HCT116 (cell line): ENCODE results near the gene MORN1. TPM values are rescaled to one million over a fixed set of nuclear protein-coding genes. Genes with fewer than 3 reads are reported as not detected.

ENCODE experiments used
- ATAC-seq: fragments of 200-7000 bp; cut with Tn5 transposase; 2 replicates; pipeline ENCODE4 v1.9.1; 2020; ENCODE audit warnings: mild to moderate bottlenecking, moderate library complexity
- BruUV-seq: library from RNA; stranded (reverse); fragments of 400-500 nt; replicated peaks from 2 replicates; lab custom pipeline; 2021; lab: Mats Ljungman, UMichigan
- CTCF ChIA-PET: fragments of 300-600 bp; sonication (Branson Sonifier 250); formaldehyde crosslinking; loops from one replicate; lab custom pipeline; 2021; ENCODE audit warnings: antibody characterized with exemption; lab: Charles Lee
- POLR2A ChIA-PET: fragments of 300-600, 350-600 bp; sonication (Branson Sonifier 250); formaldehyde crosslinking; loops from one replicate; lab custom pipeline; 2021; ENCODE audit warnings: antibody characterized with exemption; lab: Charles Lee
- RAD21 ChIA-PET, 2 experiments: fragments of 300-600 bp; sonication (Branson Sonifier 250); formaldehyde crosslinking; loops; one replicate each; lab custom pipeline; 2023; ENCODE audit warnings: low total read pairs in 2 of 2; ENCODE audit not compliant: uncharacterized antibody in 2 of 2, unreplicated experiment in 2 of 2, low non-redundant PET in 1 of 2; lab: Charles Lee
- DNase-seq: peaks from one replicate; pipeline ENCODE4 v3.0.0-alpha.2; 2010; ENCODE audit warnings: low read depth, low spot score
- H2AFZ ChIP-seq: fragments of 200-600 bp; shearing (Covaris generic), sonication (generic); 2 replicates; pipeline ENCODE4 v1.6.1; 2017; ENCODE audit warnings: low read depth, mixed run types, mixed read lengths, antibody characterized with exemption, low read length; ENCODE audit not compliant: poor library complexity, severe bottlenecking
- H3K27ac ChIP-seq: 2 replicates; pipeline ENCODE4 v1.5.1; 2012; ENCODE audit warnings: low read depth, low read length
- H3K27me3 ChIP-seq: fragments of 200-600 bp; sonication (generic); 2 replicates; pipeline ENCODE4 v1.6.1; 2016; ENCODE audit warnings: mixed run types, low read length, mixed read lengths; ENCODE audit not compliant: insufficient read depth
- H3K36me3 ChIP-seq, 2 experiments: fragments of 200-500 bp in 1 of 2; fragments of 200-600 bp in 1 of 2; sonication (Bioruptor generic) in 1 of 2; sonication (generic) in 1 of 2; 2 replicates each; pipeline versions ENCODE4 v1.5.1 to v1.6.1; 2014 to 2016; ENCODE audit warnings: low read length in 2 of 2, inconsistent platforms in 1 of 2, mixed read lengths in 1 of 2, mixed run types in 1 of 2; ENCODE audit not compliant: insufficient read depth in 2 of 2, control insufficient read depth in 1 of 2
- H3K4me1 ChIP-seq, 2 experiments: fragments of 200-600 bp in 1 of 2; sonication (generic) in 1 of 2; 2 replicates each; pipeline versions ENCODE4 v1.5.1 to v1.6.1; 2012 to 2017; ENCODE audit warnings: low read length in 2 of 2, inconsistent platforms in 1 of 2, mild to moderate bottlenecking in 1 of 2, mixed read lengths in 1 of 2, mixed run types in 1 of 2, moderate library complexity in 1 of 2; ENCODE audit not compliant: insufficient read depth in 2 of 2, control insufficient read depth in 1 of 2
- H3K4me2 ChIP-seq: fragments of 200-600 bp; sonication (generic); 2 replicates; pipeline ENCODE4 v1.6.1; 2017; ENCODE audit warnings: mixed run types, low read length, mixed read lengths
- H3K4me3 ChIP-seq, 2 experiments: fragments of 200-600 bp in 1 of 2; sonication (generic) in 1 of 2; replicated peaks in 1 of 2; 2 replicates each; pipeline ENCODE4 v1.5.1; 2011 to 2016; ENCODE audit warnings: low read length in 2 of 2, control low read depth in 1 of 2, low read depth in 1 of 2, mild to moderate bottlenecking in 1 of 2, mixed read lengths in 1 of 2, mixed run types in 1 of 2
- H3K79me2 ChIP-seq: fragments of 200-600 bp; sonication (generic); 2 replicates; pipeline ENCODE4 v1.6.1; 2017; ENCODE audit warnings: mild to moderate bottlenecking, mixed run types, low read length, moderate library complexity, mixed read lengths; ENCODE audit not compliant: insufficient read depth
- H3K9ac ChIP-seq: fragments of 200-600 bp; sonication (generic); 2 replicates; pipeline ENCODE4 v1.6.1; 2016; ENCODE audit warnings: low read length, mixed read lengths
- H3K9me2 ChIP-seq: fragments of 200-600 bp; sonication (generic), shearing (Covaris generic); 2 replicates; pipeline ENCODE4 v1.6.1; 2017; ENCODE audit warnings: mixed run types, mild to moderate bottlenecking, moderate library complexity; ENCODE audit not compliant: insufficient read depth
- H3K9me3 ChIP-seq, 2 experiments: fragments of 200-500 bp in 1 of 2; fragments of 200-600 bp in 1 of 2; sonication (Bioruptor generic) in 1 of 2; sonication (generic) in 1 of 2; 2 replicates each; pipeline ENCODE4 v1.6.1; 2014 to 2017; ENCODE audit warnings: low read length in 2 of 2, mixed read lengths in 2 of 2, inconsistent platforms in 1 of 2, low read depth in 1 of 2, mild to moderate bottlenecking in 1 of 2, mixed run types in 1 of 2, moderate library complexity in 1 of 2; ENCODE audit not compliant: control insufficient read depth in 1 of 2, insufficient read depth in 1 of 2
- H4K20me1 ChIP-seq: fragments of 200-600 bp; sonication (generic), shearing (Covaris generic); 2 replicates; pipeline ENCODE4 v1.6.1; 2017; ENCODE audit warnings: mixed run types, mild to moderate bottlenecking, moderate library complexity; ENCODE audit not compliant: insufficient read depth
- CBX3 ChIP-seq: IDR thresholded peaks from 2 replicates; pipeline ENCODE4 v1.6.1; 2012; ENCODE audit warnings: low read depth
- ELF1 ChIP-seq: IDR thresholded peaks from 2 replicates; pipeline ENCODE4 v1.6.1; 2012; ENCODE audit warnings: low read depth, borderline replicate concordance
- RAD21 ChIP-seq: IDR thresholded peaks from 2 replicates; pipeline ENCODE4 v1.6.1; 2012; ENCODE audit warnings: low read depth, mild to moderate bottlenecking
- SP1 ChIP-seq: IDR thresholded peaks from 2 replicates; pipeline ENCODE4 v1.6.1; 2012; ENCODE audit warnings: low read depth
- intact Hi-C: fragments of 100-400 bp; cut with micrococcal nuclease; formaldehyde crosslinking; loops from 2 replicates; pipeline ENCODE4 v1.10.0; 2022
- total RNA-seq: library from RNA; stranded (reverse); gene quantifications from one replicate; pipeline ENCODE4 v1.2.1, GENCODE V29; 2021; ENCODE audit not compliant: unreplicated experiment
- TF ChIP-seq, protein P1 (sequence below), 3 experiments: fragments of 200-600 bp in 1 of 3; sonication (generic) in 1 of 3; IDR thresholded peaks in 2 of 3; conservative IDR thresholded peaks in 1 of 3; 2 replicates each; pipeline ENCODE4 v1.5.1; 2012 to 2017; ENCODE audit warnings: low read depth in 2 of 3, low read length in 2 of 3, antibody characterized with exemption in 1 of 3, borderline replicate concordance in 1 of 3, control low read depth in 1 of 3, mild to moderate bottlenecking in 1 of 3, mixed read lengths in 1 of 3, mixed run types in 1 of 3, moderate library complexity in 1 of 3; ENCODE audit not compliant: insufficient read depth in 1 of 3
- TF ChIP-seq, protein P2 (sequence below): IDR thresholded peaks from 2 replicates; pipeline ENCODE4 v1.6.1; 2012
- TF ChIP-seq, protein P3 (sequence below): IDR thresholded peaks from 2 replicates; pipeline ENCODE4 v1.6.1; 2012; ENCODE audit warnings: low read depth

Gene MORN1
- total RNA-seq, 1 experiment from 2014 or later = 21.4 TPM

DNA sequence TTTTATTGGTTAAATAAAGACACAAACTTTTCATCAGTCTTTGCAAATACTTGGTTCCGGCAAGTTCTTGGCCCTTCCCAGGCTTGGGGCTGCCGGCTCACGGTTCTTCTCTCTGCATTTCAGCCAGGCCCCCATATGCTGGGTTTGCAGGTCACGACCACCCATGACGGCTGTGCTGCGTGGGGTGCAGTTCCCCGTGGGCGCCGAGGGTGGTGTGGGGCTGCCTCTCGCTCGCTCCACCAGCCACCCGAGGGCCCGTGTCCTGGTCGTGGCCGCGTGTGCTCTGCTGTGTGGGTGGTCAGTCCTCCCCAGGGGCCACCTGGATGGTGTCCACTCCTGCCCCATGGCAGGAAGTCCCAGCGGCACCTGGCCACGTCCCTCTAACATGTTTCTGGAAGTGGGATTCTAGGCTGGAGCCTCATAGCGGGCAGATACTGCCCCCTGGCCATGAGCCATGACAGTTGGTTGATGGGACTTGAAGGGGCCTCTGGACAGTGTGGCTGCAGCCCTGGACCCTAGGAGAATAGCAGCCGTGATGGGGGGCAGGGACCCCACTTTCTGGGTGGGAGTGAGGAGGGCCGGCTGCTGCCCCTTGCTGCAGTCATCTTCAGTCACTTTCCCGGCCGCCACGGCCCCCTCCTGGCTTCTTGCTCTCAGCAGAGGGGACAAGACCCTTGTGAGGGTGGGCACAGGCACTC lies 117.0 kb downstream of the MORN1 start (continued):
- TF ChIP-seq ELF1 = no peak
- TF ChIP-seq, protein P1, sequence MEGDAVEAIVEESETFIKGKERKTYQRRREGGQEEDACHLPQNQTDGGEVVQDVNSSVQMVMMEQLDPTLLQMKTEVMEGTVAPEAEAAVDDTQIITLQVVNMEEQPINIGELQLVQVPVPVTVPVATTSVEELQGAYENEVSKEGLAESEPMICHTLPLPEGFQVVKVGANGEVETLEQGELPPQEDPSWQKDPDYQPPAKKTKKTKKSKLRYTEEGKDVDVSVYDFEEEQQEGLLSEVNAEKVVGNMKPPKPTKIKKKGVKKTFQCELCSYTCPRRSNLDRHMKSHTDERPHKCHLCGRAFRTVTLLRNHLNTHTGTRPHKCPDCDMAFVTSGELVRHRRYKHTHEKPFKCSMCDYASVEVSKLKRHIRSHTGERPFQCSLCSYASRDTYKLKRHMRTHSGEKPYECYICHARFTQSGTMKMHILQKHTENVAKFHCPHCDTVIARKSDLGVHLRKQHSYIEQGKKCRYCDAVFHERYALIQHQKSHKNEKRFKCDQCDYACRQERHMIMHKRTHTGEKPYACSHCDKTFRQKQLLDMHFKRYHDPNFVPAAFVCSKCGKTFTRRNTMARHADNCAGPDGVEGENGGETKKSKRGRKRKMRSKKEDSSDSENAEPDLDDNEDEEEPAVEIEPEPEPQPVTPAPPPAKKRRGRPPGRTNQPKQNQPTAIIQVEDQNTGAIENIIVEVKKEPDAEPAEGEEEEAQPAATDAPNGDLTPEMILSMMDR (IDR thresholded peaks at IDR 0.05 in 2 of 3, conservative IDR thresholded peaks at IDR 0.05 in 1 of 3; ENCODE audit: borderline replicate concordance in 1 of 3, insufficient read depth in 1 of 3, low read depth in 2 of 3, low read length in 2 of 3) = no peak

DNA sequence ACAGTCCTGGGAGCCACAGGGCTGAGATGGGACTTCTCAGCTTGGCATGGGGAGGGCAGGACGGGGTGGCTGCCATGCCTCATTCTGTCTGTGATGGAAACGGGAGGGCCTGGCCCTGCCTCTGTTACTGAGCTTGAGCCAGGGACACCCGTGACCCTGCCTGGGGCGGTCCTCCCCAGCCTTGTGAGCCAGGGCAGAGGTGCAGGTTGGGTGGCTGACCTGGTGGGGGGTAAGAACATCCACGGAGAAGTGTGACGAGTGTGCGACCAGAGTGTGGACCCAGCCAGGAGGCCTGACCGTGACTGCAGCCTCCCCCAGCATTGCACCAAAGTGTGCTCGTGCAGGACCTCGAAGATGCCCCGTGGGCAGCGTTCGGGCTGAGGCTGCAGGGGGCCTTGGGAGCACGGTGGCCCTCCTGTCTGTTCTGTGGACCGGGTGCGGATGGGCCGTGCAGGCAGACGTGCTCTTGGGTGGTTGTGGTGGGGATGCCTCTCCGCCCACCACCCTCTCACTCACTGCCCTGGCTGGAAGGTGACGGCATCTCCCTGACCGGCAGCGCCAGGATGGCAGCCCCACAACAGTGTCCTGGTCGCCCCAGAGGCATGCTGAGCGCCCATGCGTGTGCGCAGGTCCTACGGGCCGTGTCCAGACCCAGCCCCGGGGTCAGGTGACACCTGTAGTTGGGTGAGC lies 117.8 kb downstream of the MORN1 start:
- TF ChIP-seq, protein P2, sequence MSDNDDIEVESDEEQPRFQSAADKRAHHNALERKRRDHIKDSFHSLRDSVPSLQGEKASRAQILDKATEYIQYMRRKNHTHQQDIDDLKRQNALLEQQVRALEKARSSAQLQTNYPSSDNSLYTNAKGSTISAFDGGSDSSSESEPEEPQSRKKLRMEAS = no peak
- TF ChIP-seq, protein P3, sequence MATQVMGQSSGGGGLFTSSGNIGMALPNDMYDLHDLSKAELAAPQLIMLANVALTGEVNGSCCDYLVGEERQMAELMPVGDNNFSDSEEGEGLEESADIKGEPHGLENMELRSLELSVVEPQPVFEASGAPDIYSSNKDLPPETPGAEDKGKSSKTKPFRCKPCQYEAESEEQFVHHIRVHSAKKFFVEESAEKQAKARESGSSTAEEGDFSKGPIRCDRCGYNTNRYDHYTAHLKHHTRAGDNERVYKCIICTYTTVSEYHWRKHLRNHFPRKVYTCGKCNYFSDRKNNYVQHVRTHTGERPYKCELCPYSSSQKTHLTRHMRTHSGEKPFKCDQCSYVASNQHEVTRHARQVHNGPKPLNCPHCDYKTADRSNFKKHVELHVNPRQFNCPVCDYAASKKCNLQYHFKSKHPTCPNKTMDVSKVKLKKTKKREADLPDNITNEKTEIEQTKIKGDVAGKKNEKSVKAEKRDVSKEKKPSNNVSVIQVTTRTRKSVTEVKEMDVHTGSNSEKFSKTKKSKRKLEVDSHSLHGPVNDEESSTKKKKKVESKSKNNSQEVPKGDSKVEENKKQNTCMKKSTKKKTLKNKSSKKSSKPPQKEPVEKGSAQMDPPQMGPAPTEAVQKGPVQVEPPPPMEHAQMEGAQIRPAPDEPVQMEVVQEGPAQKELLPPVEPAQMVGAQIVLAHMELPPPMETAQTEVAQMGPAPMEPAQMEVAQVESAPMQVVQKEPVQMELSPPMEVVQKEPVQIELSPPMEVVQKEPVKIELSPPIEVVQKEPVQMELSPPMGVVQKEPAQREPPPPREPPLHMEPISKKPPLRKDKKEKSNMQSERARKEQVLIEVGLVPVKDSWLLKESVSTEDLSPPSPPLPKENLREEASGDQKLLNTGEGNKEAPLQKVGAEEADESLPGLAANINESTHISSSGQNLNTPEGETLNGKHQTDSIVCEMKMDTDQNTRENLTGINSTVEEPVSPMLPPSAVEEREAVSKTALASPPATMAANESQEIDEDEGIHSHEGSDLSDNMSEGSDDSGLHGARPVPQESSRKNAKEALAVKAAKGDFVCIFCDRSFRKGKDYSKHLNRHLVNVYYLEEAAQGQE = no peak
- no peak for TF ChIP-seq CBX3
- no peak for TF ChIP-seq SP1
- no peak for TF ChIP-seq RAD21
- TF ChIP-seq, all 23 proteins: peak for 0
- ChIA-PET POLR2A (no interaction called here), CTCF (no interaction called here), RAD21 (no interaction called here)
- H3K27me3 ChIP-seq = no peaks in the 10 kb centered on the region
- ATAC-seq = no peak
- H3K4me1 ChIP-seq = peaks cover 0 to 9% of the 10 kb centered on the region in 2 experiments; a peak in 1 of 4 replicates
- no peaks in the 10 kb centered on the region for H3K9me2 ChIP-seq
- 0 out of 2 replicates have a peak, but pooled peaks cover 4% of the 10 kb centered on the region for H4K20me1 ChIP-seq
- intact Hi-C loops = no loop called here
- H3K4me2 ChIP-seq = no peak overlapping the region
- H3K4me3 ChIP-seq = no peak overlapping the region
- no peak overlapping the region for H3K9ac ChIP-seq
- DNase-seq = no peak
- H3K36me3 ChIP-seq = no peaks in the 10 kb centered on the region; a peak in 2 of 4 replicates
- H3K9me3 ChIP-seq = no peaks in the 10 kb centered on the region
- no TSS peak for BruUV-seq
- H3K27ac ChIP-seq = no peak overlapping the region; the same call in 1 of the 2 replicates
- H2AFZ ChIP-seq = no peak overlapping the region
- peaks cover 99% of the 10 kb centered on the region for H3K79me2 ChIP-seq
